Muscle of back (tissue), 11 donors: Measurements from ENCODE around the gene ERF. TPM values are rescaled to one million over a fixed set of nuclear protein-coding genes. Genes with fewer than 3 reads are reported as not detected.
"Not testable (repeated sequence)": the region's sequence is repeated elsewhere in the genome, so short reads cannot be mapped to it uniquely, and the experiment has no call there.

ENCODE experiments used
- DNase-seq, 3 donors: peaks; one replicate each; pipeline versions ENCODE4 v3.0.0 to v3.0.0-alpha.2; 2013
- polyA plus RNA-seq, 10 donors: library from polyadenylated mRNA; unstranded; fragments of 120-200 nt; gene quantifications; one replicate each; pipeline ENCODE4 v1.2.1, GENCODE V29; 2013; ENCODE audit not compliant: insufficient read length in 10 of 10

The ERF gene
- polyA plus RNA-seq, 10 donors: 28.5 to 46.1 (median 38.4) TPM

- peak in 1 of 3 donors; percentile 4 for DNase-seq
These were observed 21.9 kb upstream of the ERF start for GRCh38 chr19:42276821-42277220.

GRCh38 chr19:42276284-42276683 is 21.4 kb upstream of the ERF start:
- DNase-seq: no peak

- DNase-seq: no peak
These were observed 20.6 kb upstream of the ERF start for GRCh38 chr19:42275517-42275916.

GRCh38 chr19:42275103-42275502 is 20.2 kb upstream of the ERF start:
- DNase-seq: no peak

- no peak for DNase-seq
These were observed 19.2 kb upstream of the ERF start for GRCh38 chr19:42274065-42274682.

GRCh38 chr19:42273407-42274064 is 18.6 kb upstream of the ERF start:
- DNase-seq: no peak

GRCh38 chr19:42272989-42273406 is 18.1 kb upstream of the ERF start:
- no peak for DNase-seq

GRCh38 chr19:42272535-42272897 is 17.6 kb upstream of the ERF start:
- no peak for DNase-seq

GRCh38 chr19:42271861-42272534 is 17.1 kb upstream of the ERF start:
- DNase-seq: no peak

GRCh38 chr19:42271045-42271419 is 16.1 kb upstream of the ERF start:
- no peak for DNase-seq

- DNase-seq: peak in 1 of 3 donors; percentile 43
These were observed 15.6 kb upstream of the ERF start for GRCh38 chr19:42270346-42271044.

GRCh38 chr19:42269478-42270345 is 14.8 kb upstream of the ERF start:
- DNase-seq: peak in 1 of 3 donors; percentile 43

GRCh38 chr19:42268704-42269477 is 14.0 kb upstream of the ERF start, which contains the start of gene CIC:
CIC (plus strand) TSS chr19:42269252; CDS start chr19:42271784, 2,532 bp downstream.
- peak; percentile 100 for DNase-seq

GRCh38 chr19:42268142-42268703 is 13.3 kb upstream of the ERF start:
- DNase-seq: peak; percentile 99 to 100 (median 100)

- no peak for DNase-seq
These were observed 12.8 kb upstream of the ERF start for GRCh38 chr19:42267644-42268141.

- DNase-seq: not testable (repeated sequence)
These were observed 12.1 kb upstream of the ERF start for GRCh38 chr19:42266928-42267603.

- DNase-seq: not testable (repeated sequence)
These were observed 11.2 kb upstream of the ERF start for GRCh38 chr19:42266105-42266504.

- no peak for DNase-seq
These were observed 6.8 kb upstream of the ERF start for GRCh38 chr19:42261763-42262162.

- not testable (repeated sequence) for DNase-seq
These were observed 2.9 kb upstream of the ERF start for GRCh38 chr19:42257842-42258241.
